Spinal cord (tissue), 10 donors: Measurements from ENCODE around the gene PRKACG. TPM values are rescaled to one million over a fixed set of nuclear protein-coding genes. Genes with fewer than 3 reads are reported as not detected.
"Not testable (repeated sequence)": the region's sequence is repeated elsewhere in the genome, so short reads cannot be mapped to it uniquely, and the experiment has no call there.

Experiments used
- DNase-seq, 6 donors: peaks; one replicate each; pipeline versions ENCODE4 v3.0.0 to v3.0.0-alpha.2; 2013 to 2015; ENCODE audit warnings: low spot score in 6 of 6, low read depth in 4 of 6
- H3K27ac ChIP-seq: one replicate; pipeline ENCODE4 v1.5.1; 2013; ENCODE audit warnings: low read depth, low read length, control low read depth
- H3K27me3 ChIP-seq: one replicate; pipeline ENCODE4 v1.6.1; 2013; ENCODE audit warnings: low read length; ENCODE audit not compliant: control insufficient read depth, insufficient read depth
- H3K36me3 ChIP-seq: one replicate; pipeline ENCODE4 v1.6.1; 2013; ENCODE audit warnings: low read length; ENCODE audit not compliant: control insufficient read depth, insufficient read depth
- H3K4me1 ChIP-seq: one replicate; pipeline ENCODE4 v1.6.1; 2013; ENCODE audit warnings: low read length; ENCODE audit not compliant: control insufficient read depth, insufficient read depth
- H3K4me3 ChIP-seq: one replicate; pipeline ENCODE4 v1.5.1; 2013; ENCODE audit warnings: low read depth, low read length, control low read depth
- H3K9me3 ChIP-seq: one replicate; pipeline ENCODE4 v1.6.1; 2013; ENCODE audit warnings: low read length; ENCODE audit not compliant: control insufficient read depth, insufficient read depth
- WGBS: methylation state at CpG from one replicate; pipeline ENCODE4 v1.1.5; 2013; ENCODE audit warnings: missing lambda C conversion rate; ENCODE audit not compliant: insufficient coverage; 5-methylcytosine and 5-hydroxymethylcytosine counted together
- long read RNA-seq, 4 donors: transcript quantifications; one replicate each; lab custom pipeline, GENCODE V29; 2026
- polyA plus RNA-seq, 2 donors: library from polyadenylated mRNA; unstranded; fragments of 120-200 nt; gene quantifications; one replicate each; pipeline ENCODE4 v1.2.1, GENCODE V29; 2013; ENCODE audit not compliant: insufficient read length in 2 of 2
- total RNA-seq, 2 donors: library from RNA; depleted of rRNA in 1 of 2; stranded (reverse); fragments of 120-200 nt in 1 of 2; fragments of >200 nt in 1 of 2; gene quantifications; one replicate each; pipeline versions ENCODE4 v1.2.3 to v1.2.4, GENCODE V29; 2013 to 2014
- donor health status: healthy.

Gene PRKACG
- total RNA-seq (not detected), polyA plus RNA-seq (under 1 TPM in 1 of 2 donors, not detected in 1; 0.11 TPM)
- long read RNA-seq, donor 1: 0 reads
- long read RNA-seq, donor 2, partial matches to known transcripts: 0 of 1 reads
- long read RNA-seq, donor 2, other reads (novel, unspliced or antisense): 0 of 1 reads
- long read RNA-seq, donor 3: 0 reads
- long read RNA-seq, donor 4: 0 reads

DNA sequence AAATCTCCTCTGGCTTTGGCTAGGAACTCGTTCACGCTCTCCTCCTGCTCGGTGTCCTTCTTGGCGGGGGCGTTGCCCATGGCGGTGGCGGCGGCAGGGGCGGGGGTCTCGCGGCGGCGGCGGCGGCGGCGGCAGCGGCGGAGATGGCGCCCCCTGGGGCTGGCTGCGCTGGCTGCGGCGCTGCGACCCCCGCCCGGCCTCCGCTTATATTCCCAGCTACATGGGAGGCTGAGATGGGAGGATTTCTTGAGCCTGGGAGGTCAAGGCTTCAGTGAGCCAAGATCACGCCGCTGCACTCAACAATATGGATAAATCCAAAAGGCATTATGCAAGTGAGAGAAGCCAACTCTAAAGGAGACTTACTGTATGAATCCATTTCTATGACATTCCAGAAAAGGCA is at the start of gene PRKACG:
Gene PRKACG (minus strand): TSS at position 101 of the 400 bp plus-strand sequence. CDS start 21 bp downstream, at position 80.
- Histone ChIP-seq H3K36me3 (peaks cover 3% of the 10 kb centered on the region), H3K9me3 (no peaks in the 10 kb centered on the region), H3K4me3 (no peak within 1 kb of the TSS), H3K4me1 (no peaks in the 10 kb centered on the region), H3K27me3 (peaks cover 2% of the 10 kb centered on the region), H3K27ac (no peak within 1 kb of the TSS)
- no peak for DNase-seq
- 98% methylated on average over 27 of the region's 29 CpGs for WGBS

GRCh38 chr9:69062195-69062594 is 48.3 kb upstream of the PRKACG start:
- no CpG with 5 or more reads among the region's 5 CpGs for WGBS
- peaks cover 10% of the 10 kb centered on the region for H3K36me3 ChIP-seq
- H3K27ac ChIP-seq: no peak overlapping the region
- H3K9me3 ChIP-seq: no peaks in the 10 kb centered on the region
- no peaks in the 10 kb centered on the region for H3K4me1 ChIP-seq
- DNase-seq: no peak
- H3K27me3 ChIP-seq: no peaks in the 10 kb centered on the region
- H3K4me3 ChIP-seq: no peak overlapping the region

DNA sequence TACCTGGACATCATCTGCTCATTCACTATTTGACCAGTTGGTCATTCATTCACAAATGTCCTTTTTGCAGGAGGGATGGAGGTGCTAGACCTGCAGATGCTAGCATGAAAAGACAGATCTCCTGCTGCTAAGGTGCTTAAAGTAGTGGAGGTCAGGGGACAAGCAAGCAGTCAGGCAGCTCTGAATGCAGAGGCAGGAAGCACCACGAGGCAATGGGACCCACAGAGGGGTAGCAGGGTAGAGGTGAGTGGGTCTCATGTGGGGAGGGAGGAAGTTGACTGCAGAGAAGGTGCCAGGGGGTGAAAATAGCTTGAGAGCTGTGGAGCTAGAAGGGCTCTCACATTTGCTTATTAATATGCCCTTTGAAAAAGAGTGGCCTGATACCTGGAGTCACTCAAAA is 46.9 kb upstream of the PRKACG start:
- Histone ChIP-seq H3K27ac (no peak overlapping the region), H3K4me3 (no peak overlapping the region), H3K27me3 (no peaks in the 10 kb centered on the region), H3K4me1 (no peaks in the 10 kb centered on the region), H3K9me3 (no peaks in the 10 kb centered on the region), H3K36me3 (peaks cover 3% of the 10 kb centered on the region)
- no peak for DNase-seq
- 13% methylated on average over 1 of the region's 1 CpG for WGBS

DNA sequence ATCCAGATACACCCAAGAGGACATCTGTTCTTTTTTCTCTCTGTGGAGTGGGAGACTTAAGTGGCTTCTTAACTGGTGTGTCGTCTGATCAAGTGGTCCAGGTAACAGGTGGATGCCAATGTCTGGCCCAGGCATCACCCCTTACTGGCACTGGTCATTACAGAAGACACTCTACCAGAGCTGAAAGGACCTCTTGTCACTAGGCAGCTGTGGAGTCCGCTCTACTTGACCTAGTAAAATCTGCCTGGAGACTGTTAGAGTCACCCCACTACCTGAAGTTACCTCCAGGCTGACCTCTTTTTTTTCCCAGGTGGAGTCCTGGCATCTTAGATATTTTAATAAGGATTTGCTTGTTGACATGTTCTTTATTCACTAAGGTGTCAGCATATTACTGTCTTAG is 44.2 kb upstream of the PRKACG start:
- Histone ChIP-seq H3K27ac (no peak overlapping the region), H3K4me3 (no peak overlapping the region), H3K9me3 (no peaks in the 10 kb centered on the region), H3K4me1 (no peaks in the 10 kb centered on the region), H3K27me3 (no peaks in the 10 kb centered on the region), H3K36me3 (peaks cover 3% of the 10 kb centered on the region)
- 67% methylated on average over 1 of the region's 2 CpGs for WGBS
- no peak for DNase-seq

GRCh38 chr9:69056191-69056815 is 42.4 kb upstream of the PRKACG start:
- no peaks in the 10 kb centered on the region for H3K9me3 ChIP-seq
- no peak overlapping the region for H3K27ac ChIP-seq
- H3K27me3 ChIP-seq: no peaks in the 10 kb centered on the region
- H3K4me3 ChIP-seq: no peak overlapping the region
- H3K36me3 ChIP-seq: peaks cover 3% of the 10 kb centered on the region
- 100% methylated on average over 2 of the region's 4 CpGs for WGBS
- no peak for DNase-seq
- H3K4me1 ChIP-seq: no peaks in the 10 kb centered on the region

DNA sequence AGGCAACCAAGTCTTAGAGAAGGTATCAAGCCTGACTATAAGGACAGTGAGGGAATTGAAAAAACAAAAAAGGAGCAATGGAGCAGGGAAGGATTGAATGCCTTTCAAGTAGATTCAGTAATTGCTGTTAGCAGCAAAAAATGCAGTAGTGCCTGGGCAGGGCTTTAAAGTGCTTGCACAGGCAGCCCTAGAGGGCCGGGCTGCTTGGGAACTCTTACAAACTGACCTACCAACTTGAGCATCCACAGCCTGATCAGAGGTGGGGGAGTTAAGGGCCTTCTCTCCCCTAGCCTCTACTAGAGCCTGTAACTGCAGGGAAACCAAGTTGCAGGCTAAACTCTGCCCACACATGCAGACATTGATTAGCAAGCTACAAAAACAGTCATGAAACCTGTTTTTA is 41.1 kb upstream of the PRKACG start:
- H3K36me3 ChIP-seq: no peaks in the 10 kb centered on the region
- no peak overlapping the region for H3K4me3 ChIP-seq
- no CpG with 5 or more reads among the region's 1 CpG for WGBS
- H3K27ac ChIP-seq: no peak overlapping the region
- H3K27me3 ChIP-seq: no peaks in the 10 kb centered on the region
- no peak for DNase-seq
- no peaks in the 10 kb centered on the region for H3K9me3 ChIP-seq
- no peaks in the 10 kb centered on the region for H3K4me1 ChIP-seq

- WGBS: 100% methylated on average over 6 of the region's 12 CpGs
- not testable (repeated sequence) for H3K27me3 ChIP-seq, H3K27ac ChIP-seq, H3K4me3 ChIP-seq, H3K9me3 ChIP-seq, DNase-seq, H3K4me1 ChIP-seq
- peaks cover 22% of the 10 kb centered on the region for H3K36me3 ChIP-seq
Measured at GRCh38 chr9:69050936-69051335, 37.0 kb upstream of the PRKACG start.

DNA sequence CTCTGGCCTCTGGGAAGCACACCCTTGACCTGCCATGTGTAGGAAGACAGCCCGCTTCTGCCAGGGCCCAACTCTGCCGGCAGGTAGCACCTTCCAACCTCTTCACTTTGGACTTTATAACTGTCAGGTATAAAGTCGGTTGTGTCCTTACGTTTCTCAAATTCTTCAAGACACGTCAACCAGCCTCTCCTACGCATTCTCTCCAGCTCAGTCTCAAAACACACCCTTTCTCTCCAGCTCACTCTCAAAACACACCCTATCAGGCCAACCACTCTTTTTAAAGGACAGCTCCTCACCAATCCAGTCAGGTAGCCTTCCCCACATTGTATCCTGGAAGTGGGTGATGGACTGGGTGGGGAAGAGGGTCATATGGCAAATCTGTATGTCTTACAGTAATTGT is 35.2 kb upstream of the PRKACG start:
- no peak for DNase-seq
- Histone ChIP-seq H3K27me3 (no peaks in the 10 kb centered on the region), H3K9me3 (no peaks in the 10 kb centered on the region), H3K4me3 (no peak overlapping the region), H3K36me3 (peaks cover 22% of the 10 kb centered on the region), H3K4me1 (peaks cover 8% of the 10 kb centered on the region), H3K27ac (no peak overlapping the region)
- WGBS: 97% methylated on average over 6 of the region's 6 CpGs

- Histone ChIP-seq H3K4me3 (no peak overlapping the region), H3K9me3 (no peaks in the 10 kb centered on the region), H3K4me1 (peaks cover 8% of the 10 kb centered on the region), H3K27me3 (no peaks in the 10 kb centered on the region), H3K36me3 (peaks cover 22% of the 10 kb centered on the region), H3K27ac (no peak overlapping the region)
- 57% methylated on average over 4 of the region's 4 CpGs for WGBS
- DNase-seq: no peak
Measured at GRCh38 chr9:69047371-69047770, 33.5 kb upstream of the PRKACG start.

- Histone ChIP-seq H3K36me3 (peaks cover 22% of the 10 kb centered on the region), H3K9me3 (no peaks in the 10 kb centered on the region), H3K4me3 (no peak overlapping the region), H3K27ac (no peak overlapping the region), H3K27me3 (no peaks in the 10 kb centered on the region), H3K4me1 (peaks cover 8% of the 10 kb centered on the region)
- WGBS: no CpG with 5 or more reads among the region's 4 CpGs
- DNase-seq: no peak
Measured at GRCh38 chr9:69046723-69047122, 32.8 kb upstream of the PRKACG start.
